HepG2 (cell line): ENCODE results near the gene JMJD6.

Source experiments
- ARNT ChIP-seq: fragments of 450-650 bp; IDR thresholded peaks from 2 replicates; pipeline ENCODE4 v1.6.1; 2017
- CTCF ChIP-seq: sonication (generic); formaldehyde crosslinking; IDR thresholded peaks from 2 replicates; pipeline ENCODE4 v1.5.0; 2020; ENCODE audit warnings: mild to moderate bottlenecking, missing genetic modification reagents, moderate library complexity
- FOXP1 ChIP-seq, 2 experiments: fragments of 450-650 bp in 1 of 2; IDR thresholded peaks; 2 replicates each; pipeline ENCODE4 v1.6.1; 2017 to 2018; ENCODE audit warnings: antibody characterized with exemption in 1 of 2
- HMG20B ChIP-seq: conservative IDR thresholded peaks from 2 replicates; pipeline ENCODE4 v1.6.1; 2016; ENCODE audit warnings: missing genetic modification reagents, missing compliant biosample characterization
- NFYB ChIP-seq: sonication (generic); formaldehyde crosslinking; IDR thresholded peaks from 2 replicates; pipeline ENCODE4 v1.4.0; 2020; ENCODE audit warnings: missing genetic modification reagents
- SALL2 ChIP-seq: sonication (generic); formaldehyde crosslinking; IDR thresholded peaks from 2 replicates; pipeline ENCODE4 v1.8.1; 2023; ENCODE audit warnings: mild to moderate bottlenecking, missing genetic modification reagents, inconsistent platforms
- SMC3 ChIP-seq: IDR thresholded peaks from 2 replicates; pipeline ENCODE4 v1.6.1; 2011; ENCODE audit warnings: low read length, improper control_type of control experiment
- SP5 ChIP-seq: IDR thresholded peaks from 2 replicates; pipeline ENCODE4 v1.6.1; 2016; ENCODE audit warnings: low read depth, borderline replicate concordance
- TAF1 ChIP-seq: sonication (generic); formaldehyde crosslinking; IDR thresholded peaks from 2 replicates; pipeline ENCODE4 v1.4.0; 2020; ENCODE audit warnings: missing genetic modification reagents
- ZNF160 ChIP-seq: sonication (generic); formaldehyde crosslinking; IDR thresholded peaks from 2 replicates; pipeline ENCODE4 v1.8.0; 2022; ENCODE audit warnings: mild to moderate bottlenecking, inconsistent platforms, missing genetic modification reagents
- ZNF33A ChIP-seq: sonication (generic); formaldehyde crosslinking; IDR thresholded peaks from 2 replicates; pipeline ENCODE4 v1.5.1; 2020; ENCODE audit warnings: missing genetic modification reagents, mild to moderate bottlenecking, moderate library complexity, borderline replicate concordance

- TF ChIP-seq NFYB (CRISPR knock-in tag) (no peak), CTCF (CRISPR knock-in tag) (peak; percentile 27; the same call in 1 of the 2 replicates), HMG20B (no peak), SMC3 (no peak), FOXP1 (IDR thresholded peaks at IDR 0.05) (no peak), FOXP1 (CRISPR knock-in tag; IDR thresholded peaks at IDR 0.05) (peak; percentile 56), SP5 (CRISPR knock-in tag) (peak; percentile 96), ZNF160 (CRISPR knock-in tag) (peak; percentile 67), ZNF33A (CRISPR knock-in tag) (no peak), SALL2 (CRISPR knock-in tag) (0 out of 2 replicates have a peak, but pooled peaks have one; percentile 42), TAF1 (CRISPR knock-in tag) (peak; percentile 36; the same call in 1 of the 2 replicates), ARNT (no peak)
Observed at GRCh38 chr17:76700617-76701470, 25.6 kb downstream of the JMJD6 start.
